Muscle layer of duodenum (tissue), 2 donors: Measurements from ENCODE around the gene C10orf53.

Experiments used
- H3K27ac ChIP-seq: one replicate; pipeline ENCODE4 v1.7.0; 2013; ENCODE audit warnings: mild to moderate bottlenecking, low read length
- H3K27me3 ChIP-seq: one replicate; pipeline ENCODE4 v1.7.0; 2013; ENCODE audit warnings: low read depth, mild to moderate bottlenecking, control low read depth, low read length
- H3K36me3 ChIP-seq, 2 donors: one replicate each; pipeline ENCODE4 v1.7.0; 2013; ENCODE audit warnings: low read length in 2 of 2, control low read depth in 1 of 2, mild to moderate bottlenecking in 1 of 2; ENCODE audit not compliant: insufficient read depth in 2 of 2, control insufficient read depth in 1 of 2
- H3K4me1 ChIP-seq, 2 donors: one replicate each; pipeline ENCODE4 v1.7.0; 2013; ENCODE audit warnings: low read length in 2 of 2, mild to moderate bottlenecking in 2 of 2, control low read depth in 1 of 2, moderate library complexity in 1 of 2; ENCODE audit not compliant: insufficient read depth in 2 of 2, control insufficient read depth in 1 of 2
- H3K4me3 ChIP-seq, 2 donors: one replicate each; pipeline ENCODE4 v1.7.0; 2013; ENCODE audit warnings: low read length in 2 of 2, low read depth in 1 of 2, mild to moderate bottlenecking in 1 of 2
- H3K9me3 ChIP-seq, 2 donors: one replicate each; pipeline ENCODE4 v1.7.0; 2013; ENCODE audit warnings: low read length in 2 of 2, control low read depth in 1 of 2, mild to moderate bottlenecking in 1 of 2; ENCODE audit not compliant: control insufficient read depth in 1 of 2
- donor health status: healthy.

Gene C10orf53

DNA sequence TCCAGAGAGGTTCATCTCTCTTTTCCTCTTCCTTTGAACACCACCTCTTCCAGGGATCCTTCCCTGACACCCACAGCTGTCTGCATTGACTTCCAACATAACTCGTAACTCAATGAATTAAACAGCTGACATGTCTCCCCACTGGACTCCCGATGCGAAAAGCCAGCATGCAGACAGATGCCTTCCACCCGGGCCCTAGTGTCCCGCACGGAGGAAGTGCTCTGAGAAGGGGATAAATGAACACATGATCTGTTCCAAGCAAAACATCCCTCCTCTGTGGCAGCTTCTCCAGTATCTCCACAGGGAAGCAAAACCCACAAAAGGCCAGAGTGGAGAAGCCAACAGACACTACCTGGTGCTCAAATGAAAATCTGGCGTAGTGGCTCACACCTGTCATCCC lies 54.4 kb downstream of the C10orf53 start:
- Histone ChIP-seq H3K9me3 (no peaks in the 10 kb centered on the region), H3K4me1 (no peaks in the 10 kb centered on the region), H3K4me3 (no peak overlapping the region), H3K27ac (no peak overlapping the region), H3K36me3 (no peaks in the 10 kb centered on the region), H3K27me3 (no peaks in the 10 kb centered on the region)

DNA sequence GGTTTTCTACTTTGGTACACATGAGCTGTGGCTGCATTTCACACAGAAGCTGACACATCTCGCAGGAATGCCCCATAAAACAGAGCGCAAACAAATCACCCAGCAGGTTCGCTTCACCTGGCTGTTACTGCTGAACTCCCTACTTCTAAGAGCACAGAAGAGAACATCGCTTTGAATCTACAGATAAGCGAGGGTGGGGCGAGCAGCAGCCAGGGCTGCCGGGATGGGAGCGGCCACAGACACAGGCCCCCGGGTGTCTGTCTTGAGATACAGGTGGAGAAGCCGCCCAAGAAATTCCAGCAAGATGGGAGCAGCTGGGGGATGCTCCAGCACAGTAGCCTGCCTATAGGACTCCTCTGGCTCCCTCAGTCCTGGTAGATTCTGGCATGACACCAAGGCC lies 55.2 kb downstream of the C10orf53 start:
- no peaks in the 10 kb centered on the region for H3K27me3 ChIP-seq
- no peaks in the 10 kb centered on the region for H3K4me1 ChIP-seq
- no peak overlapping the region for H3K4me3 ChIP-seq
- no peak overlapping the region for H3K27ac ChIP-seq
- no peaks in the 10 kb centered on the region for H3K36me3 ChIP-seq
- no peaks in the 10 kb centered on the region for H3K9me3 ChIP-seq

DNA sequence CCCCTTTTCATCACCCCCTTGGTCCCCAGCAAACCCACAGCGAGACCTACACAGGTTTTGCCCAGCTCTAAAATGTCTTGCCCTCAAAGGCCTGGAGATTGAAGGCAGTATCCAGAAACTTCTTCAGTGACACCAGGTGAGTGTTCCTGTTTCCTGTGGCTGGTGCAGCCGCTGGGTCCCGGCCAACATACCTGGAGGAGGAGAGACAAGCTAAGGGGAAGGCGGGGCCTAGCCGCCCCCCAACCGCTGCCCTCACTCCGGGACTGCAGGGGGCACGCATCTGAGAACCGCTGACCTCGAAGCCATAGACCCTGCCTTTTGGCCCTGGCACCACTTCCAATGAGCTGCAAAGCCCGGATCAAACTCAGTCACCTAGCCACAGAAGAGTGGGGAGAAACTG lies 55.7 kb downstream of the C10orf53 start:
- no peak overlapping the region for H3K27ac ChIP-seq
- H3K9me3 ChIP-seq, result no peaks in the 10 kb centered on the region
- no peak overlapping the region for H3K4me3 ChIP-seq
- no peaks in the 10 kb centered on the region for H3K27me3 ChIP-seq
- no peaks in the 10 kb centered on the region for H3K36me3 ChIP-seq
- H3K4me1 ChIP-seq, result no peaks in the 10 kb centered on the region

DNA sequence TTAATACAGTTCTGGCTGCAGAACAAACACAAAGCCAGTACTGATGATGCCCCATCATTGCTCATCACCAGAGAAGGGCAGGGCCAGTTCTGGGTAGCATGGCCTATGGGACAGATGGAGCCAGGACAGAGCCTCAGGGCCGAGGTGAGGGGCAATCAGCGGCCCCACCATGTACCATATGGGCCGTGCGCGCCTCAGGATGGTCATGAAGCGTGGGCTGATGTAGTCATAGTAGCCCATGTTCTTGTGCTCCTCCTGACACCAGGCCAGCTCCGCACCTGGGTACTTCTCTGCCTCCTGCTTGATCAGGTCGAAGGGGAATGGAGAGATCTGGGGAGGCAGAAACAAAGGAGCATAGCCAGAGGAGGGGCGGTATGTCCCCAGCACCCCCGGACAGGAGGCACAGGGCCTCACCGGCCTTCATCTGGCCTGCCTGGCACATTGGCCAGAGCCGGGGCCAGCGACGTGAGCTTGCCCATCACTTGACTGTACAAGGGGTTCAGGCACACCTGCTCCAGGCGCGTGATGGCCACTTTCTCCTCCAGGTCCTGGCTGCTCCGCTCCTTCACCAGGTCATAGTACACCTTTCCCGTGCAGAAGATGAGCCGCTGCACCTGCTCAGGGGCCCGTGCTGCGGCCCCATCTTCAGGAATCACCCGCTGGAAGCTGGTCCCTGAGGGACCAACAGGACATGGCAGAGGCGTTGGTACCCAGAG lies 56.6 kb downstream of the C10orf53 start:
- Histone ChIP-seq H3K36me3 (no peaks in the 10 kb centered on the region), H3K27ac (no peak overlapping the region), H3K27me3 (no peaks in the 10 kb centered on the region), H3K4me3 (no peak overlapping the region), H3K4me1 (no peaks in the 10 kb centered on the region), H3K9me3 (no peaks in the 10 kb centered on the region)

DNA sequence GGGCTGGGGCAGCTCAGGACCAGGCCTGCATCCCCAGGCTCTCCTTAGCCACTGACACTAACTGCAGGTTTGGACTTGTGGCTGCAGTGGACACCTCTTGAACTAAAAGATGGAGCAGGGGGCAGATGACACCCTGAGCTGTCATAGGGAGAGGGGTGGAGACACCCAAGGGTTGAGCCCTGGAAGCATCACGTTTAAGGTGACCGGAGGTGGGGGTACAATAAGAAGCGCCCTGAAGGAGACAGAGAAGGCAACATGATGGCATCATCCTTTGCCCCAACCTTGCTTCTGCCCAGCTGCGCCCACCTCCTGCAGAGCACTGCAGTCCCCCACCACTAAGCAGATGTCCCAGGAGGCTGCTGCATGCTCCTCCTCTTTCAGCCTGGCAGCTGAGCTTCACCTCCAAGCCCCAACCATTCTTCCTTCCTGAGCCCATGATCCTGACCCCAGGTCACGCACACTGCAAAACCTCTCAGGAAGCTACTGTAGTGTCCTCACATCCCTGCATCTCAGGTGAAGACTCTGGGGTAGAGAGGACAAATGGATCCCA lies 57.2 kb downstream of the C10orf53 start:
- no peaks in the 10 kb centered on the region for H3K36me3 ChIP-seq
- no peaks in the 10 kb centered on the region for H3K9me3 ChIP-seq
- H3K27me3 ChIP-seq, result no peaks in the 10 kb centered on the region
- H3K4me3 ChIP-seq, result no peak overlapping the region
- no peak overlapping the region for H3K27ac ChIP-seq
- H3K4me1 ChIP-seq, result no peaks in the 10 kb centered on the region

DNA sequence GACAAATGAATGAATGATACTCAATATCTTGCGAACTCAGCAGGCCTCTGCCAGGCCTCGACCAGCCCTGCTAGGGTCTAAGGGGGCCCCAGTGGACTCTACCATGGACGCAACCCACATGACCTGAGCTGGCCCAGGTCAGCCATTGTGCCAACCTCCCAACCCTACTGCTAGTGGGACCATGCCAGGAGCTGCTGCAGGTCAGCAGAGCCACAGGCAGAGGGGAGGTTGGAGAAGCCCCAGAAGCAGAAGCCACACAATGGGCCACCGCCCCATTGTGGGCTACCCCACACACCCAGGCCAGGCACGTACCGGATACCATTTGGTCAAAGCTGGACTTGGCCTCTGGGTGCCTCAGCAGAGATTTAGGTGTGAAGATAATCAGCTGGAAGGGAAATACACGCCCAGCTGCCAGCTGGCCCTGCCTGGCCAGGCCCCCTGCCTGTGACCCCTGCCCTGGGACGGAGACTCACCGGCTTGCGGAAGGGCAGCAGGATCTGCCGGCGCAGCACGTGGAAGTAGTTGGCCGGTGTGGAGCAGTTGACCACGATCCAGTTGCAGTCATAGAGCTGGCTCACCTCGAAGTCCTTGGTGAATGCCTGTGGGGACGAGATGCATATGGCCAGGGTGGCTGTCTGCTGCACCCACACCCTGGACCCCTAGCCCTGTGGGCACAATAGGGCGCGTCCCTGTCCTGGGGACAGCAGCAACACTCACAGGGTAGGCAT lies 58.2 kb downstream of the C10orf53 start:
- H3K4me1 ChIP-seq, result no peaks in the 10 kb centered on the region
- H3K36me3 ChIP-seq, result no peaks in the 10 kb centered on the region
- H3K27ac ChIP-seq, result no peak overlapping the region
- H3K27me3 ChIP-seq, result no peaks in the 10 kb centered on the region
- no peak overlapping the region for H3K4me3 ChIP-seq
- no peaks in the 10 kb centered on the region for H3K9me3 ChIP-seq

DNA sequence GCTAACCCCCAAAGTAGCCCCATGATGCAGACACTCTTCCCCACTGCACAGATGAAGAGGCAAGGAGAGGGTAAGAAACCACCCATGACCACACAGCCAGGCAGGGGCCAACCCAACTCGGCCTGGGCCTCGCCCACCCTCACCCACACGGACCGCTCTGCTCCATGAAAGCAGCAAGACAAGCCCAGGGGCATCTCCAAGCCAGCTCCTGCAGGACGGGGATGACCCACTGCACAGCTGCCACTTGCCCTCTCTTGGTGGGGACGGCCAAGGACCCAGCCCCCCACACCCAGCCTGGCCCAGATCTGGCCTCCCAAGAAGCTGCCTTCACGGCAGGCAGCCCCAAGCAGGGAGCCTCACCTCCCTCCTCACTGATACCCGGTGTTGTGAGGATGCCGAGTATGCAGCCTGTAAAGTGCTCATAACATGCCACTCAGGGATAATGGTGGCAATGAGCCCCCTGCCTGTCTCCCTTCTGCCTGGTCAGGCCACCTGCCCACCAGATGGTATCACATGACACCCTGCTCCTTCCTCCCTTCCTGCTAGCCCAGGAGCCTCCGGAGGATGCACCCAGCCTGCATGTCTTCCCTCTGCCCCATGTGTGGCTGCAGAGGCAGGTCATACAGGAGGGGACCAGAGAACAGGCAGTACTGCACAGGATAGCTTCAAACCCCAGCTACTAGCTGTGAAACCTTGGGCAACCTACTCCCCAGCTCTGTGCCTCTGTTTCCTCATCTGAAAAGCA lies 59.3 kb downstream of the C10orf53 start:
- Histone ChIP-seq H3K36me3 (no peaks in the 10 kb centered on the region), H3K27ac (no peak overlapping the region), H3K4me1 (no peaks in the 10 kb centered on the region), H3K9me3 (no peaks in the 10 kb centered on the region), H3K4me3 (no peak overlapping the region), H3K27me3 (no peaks in the 10 kb centered on the region)

DNA sequence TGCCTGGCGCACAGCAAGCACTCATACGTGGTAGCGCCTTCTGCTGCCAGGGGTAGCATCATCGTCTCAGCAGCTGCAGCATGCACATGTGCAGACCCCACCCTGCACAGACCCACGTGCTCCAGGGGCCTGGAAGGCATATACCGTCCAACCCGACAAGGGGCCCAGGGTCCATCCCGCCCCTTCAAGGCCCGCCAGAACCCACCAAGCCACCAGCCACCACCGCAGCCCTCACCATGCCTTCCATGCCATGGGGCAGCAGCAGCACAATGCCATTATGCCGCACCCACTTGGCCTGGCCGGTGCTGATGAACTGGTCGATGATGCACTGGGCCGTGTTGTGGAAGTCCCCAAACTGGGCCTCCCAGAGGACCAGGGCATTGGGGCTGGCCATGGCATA lies 60.0 kb downstream of the C10orf53 start:
- H3K4me3 ChIP-seq, result no peak overlapping the region
- no peak overlapping the region for H3K27ac ChIP-seq
- no peaks in the 10 kb centered on the region for H3K27me3 ChIP-seq
- no peaks in the 10 kb centered on the region for H3K36me3 ChIP-seq
- no peaks in the 10 kb centered on the region for H3K9me3 ChIP-seq
- no peaks in the 10 kb centered on the region for H3K4me1 ChIP-seq

DNA sequence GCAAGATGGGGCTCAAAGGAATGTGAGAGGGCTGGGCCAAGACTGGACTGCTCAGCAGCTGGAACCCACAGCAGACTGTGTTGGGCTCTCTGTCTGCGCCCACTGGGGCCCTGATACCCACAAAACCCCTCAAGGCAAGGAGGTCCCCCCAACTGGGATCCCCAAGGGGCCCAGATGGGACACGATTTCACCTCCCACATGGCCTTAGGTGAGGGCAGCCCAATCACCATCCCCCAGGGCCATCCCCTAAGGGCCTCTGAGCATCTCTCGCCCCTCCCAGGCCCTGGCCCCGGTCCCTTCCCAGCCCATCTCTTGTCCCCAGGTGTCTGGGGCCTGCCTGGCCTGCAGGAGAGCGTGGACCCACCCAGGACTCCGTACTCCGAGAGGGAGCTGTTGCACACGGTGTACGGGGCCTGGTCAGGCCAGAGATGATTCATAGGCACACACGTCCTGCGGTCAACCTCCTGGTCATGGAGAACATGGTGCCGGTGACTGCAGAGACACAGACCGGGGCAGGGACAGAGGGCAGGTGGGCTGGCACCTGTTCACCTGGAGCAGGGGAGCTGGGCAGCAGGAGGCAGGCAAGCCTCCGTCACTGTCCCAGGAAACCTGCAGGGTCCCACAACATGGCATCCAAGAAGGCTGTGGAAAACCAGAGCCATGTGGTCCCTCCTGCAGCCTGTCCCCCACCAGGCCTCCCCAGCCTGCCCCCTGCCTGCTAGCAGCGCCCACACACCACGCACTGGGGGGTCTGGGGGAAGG lies 61.1 kb downstream of the C10orf53 start:
- H3K4me1 ChIP-seq, result no peaks in the 10 kb centered on the region
- no peak overlapping the region for H3K4me3 ChIP-seq
- no peak overlapping the region for H3K27ac ChIP-seq
- no peaks in the 10 kb centered on the region for H3K27me3 ChIP-seq
- H3K9me3 ChIP-seq, result no peaks in the 10 kb centered on the region
- H3K36me3 ChIP-seq, result no peaks in the 10 kb centered on the region

DNA sequence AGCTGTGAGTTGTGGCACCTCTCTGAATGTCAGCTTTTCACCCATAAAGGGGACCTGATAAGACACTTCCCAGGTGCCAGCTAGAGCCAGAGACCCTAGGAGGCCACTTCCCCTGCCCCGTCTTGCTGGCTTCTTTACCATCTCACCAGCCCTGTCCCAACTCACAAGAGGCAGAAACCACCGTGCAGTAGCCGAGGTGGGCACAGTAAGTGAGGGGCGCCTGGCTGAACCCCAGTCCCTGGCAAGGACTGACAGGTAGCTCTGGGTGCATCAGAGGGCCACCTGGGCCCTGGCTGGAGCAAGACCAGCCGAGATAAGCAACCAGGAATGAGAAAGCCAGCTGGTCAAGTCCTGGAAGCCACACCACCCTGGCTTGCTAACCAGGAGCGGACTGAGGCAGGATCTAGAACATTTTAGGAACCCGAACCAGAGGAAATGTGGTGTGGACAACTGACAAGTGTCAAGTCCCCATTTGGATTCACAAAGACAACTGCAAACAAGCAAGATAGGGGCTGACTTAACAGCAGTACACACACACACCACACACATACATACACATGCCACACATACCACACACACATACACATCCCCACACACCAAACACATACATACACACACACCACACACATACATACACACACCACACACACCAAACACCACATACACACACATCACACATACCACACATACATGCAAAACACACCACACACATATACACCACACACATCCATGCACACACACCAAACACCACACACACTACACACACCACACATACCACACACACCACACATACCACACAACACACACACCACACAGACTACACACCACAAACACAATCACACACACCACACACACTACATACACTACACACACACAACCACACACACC lies 61.9 kb downstream of the C10orf53 start:
- H3K4me1 ChIP-seq, result no peaks in the 10 kb centered on the region
- H3K4me3 ChIP-seq, result no peak overlapping the region
- no peaks in the 10 kb centered on the region for H3K36me3 ChIP-seq
- no peaks in the 10 kb centered on the region for H3K9me3 ChIP-seq
- H3K27me3 ChIP-seq, result no peaks in the 10 kb centered on the region
- H3K27ac ChIP-seq, result no peak overlapping the region
